A549 (cell line): ENCODE data around the gene IFIT1B. TPM values are rescaled to one million over a fixed set of nuclear protein-coding genes. Genes with fewer than 3 reads are reported as not detected.

Source experiments
- ATAC-seq, 2 experiments: fragments of 200-7000 bp in 1 of 2; fragments of >200 bp in 1 of 2; cut with Nextera tagmentation in 1 of 2; cut with Tn5 transposase in 1 of 2; 3 replicates each; pipeline versions ENCODE4 v1.8.0 to v1.9.1; 2018 to 2020; ENCODE audit warnings: mild to moderate bottlenecking in 1 of 2, moderate library complexity in 1 of 2
- CTCF ChIA-PET: fragments of 300-600 bp; sonication (Branson Sonifier 250); formaldehyde crosslinking; extraction: SDS; loops from one replicate; lab custom pipeline; 2021; ENCODE audit warnings: antibody characterized with exemption, inconsistent platforms; lab: Yijun Ruan, JAX
- POLR2A ChIA-PET: fragments of 350-600 bp; formaldehyde crosslinking; extraction: SDS; loops from one replicate; lab custom pipeline; 2021; ENCODE audit warnings: antibody characterized with exemption, inconsistent platforms; lab: Yijun Ruan, JAX
- DNase-seq, 2 experiments: peaks; one replicate each; pipeline versions ENCODE4 v3.0.0 to v3.0.0-alpha.2; 2011 to 2016; ENCODE audit warnings: low read depth in 1 of 2, low spot score in 1 of 2
- FAIRE-seq: peaks from 2 replicates; lab custom pipeline; 2011; peaks lifted over from hg19 to GRCh38; lab: Jason Lieb, UNC
- H3K27ac ChIP-seq, 2 experiments: fragments of >200 bp; sonication (Bioruptor Twin); formaldehyde crosslinking; 3 replicates each; pipeline ENCODE4 v1.5.1; 2016 to 2017
- H3K4me1 ChIP-seq: fragments of >200 bp; sonication (Bioruptor Twin); formaldehyde crosslinking; 3 replicates; pipeline ENCODE4 v1.6.1; 2016
- H3K4me2 ChIP-seq: fragments of >200 bp; sonication (Bioruptor Twin); formaldehyde crosslinking; 3 replicates; pipeline ENCODE4 v1.6.1; 2016
- H3K4me3 ChIP-seq: fragments of >200 bp; sonication (Bioruptor Twin); formaldehyde crosslinking; 3 replicates; pipeline ENCODE4 v1.5.1; 2016
- H3K9me3 ChIP-seq: fragments of >200 bp; sonication (Bioruptor Twin); formaldehyde crosslinking; 3 replicates; pipeline ENCODE4 v1.6.1; 2016
- CBX2 ChIP-seq: fragments of 200-600 bp; sonication (generic); IDR thresholded peaks from 2 replicates; pipeline ENCODE4 v1.6.1; 2016; ENCODE audit warnings: low read depth, mild to moderate bottlenecking, borderline replicate concordance
- FOXS1 ChIP-seq: fragments of 250-450 bp; sonication (Bioruptor Pico); IDR thresholded peaks from 2 replicates; pipeline ENCODE4 v1.5.0; 2020; ENCODE audit warnings: mild to moderate bottlenecking, moderate library complexity
- HES2 ChIP-seq: fragments of >200 bp; sonication (Bioruptor Twin); formaldehyde crosslinking; IDR thresholded peaks from 2 replicates; pipeline ENCODE4 v1.6.1; 2016
- HOXB13 ChIP-seq: fragments of 250-450 bp; sonication (Bioruptor Pico); IDR thresholded peaks from 2 replicates; pipeline ENCODE4 v1.5.0; 2020; ENCODE audit warnings: low read depth, mild to moderate bottlenecking, moderate library complexity
- MAFK ChIP-seq: fragments of 450-650 bp; IDR thresholded peaks from 2 replicates; pipeline ENCODE4 v1.6.1; 2014; ENCODE audit not compliant: partially characterized antibody
- NFE2L2 ChIP-seq: fragments of 150-350 bp; conservative IDR thresholded peaks from 2 replicates; pipeline ENCODE4 v1.6.1; 2014; ENCODE audit warnings: low read length
- POLR2A ChIP-seq: IDR thresholded peaks from 2 replicates; pipeline ENCODE4 v1.6.1; 2012; ENCODE audit warnings: mild to moderate bottlenecking, low read length
- POLR2AphosphoS2 ChIP-seq: conservative IDR thresholded peaks from 2 replicates; pipeline ENCODE4 v1.6.1; 2012; ENCODE audit warnings: low read length, improper control_type of control experiment, inconsistent platforms
- RAD21 ChIP-seq, 2 experiments: fragments of >200 bp in 1 of 2; sonication (Bioruptor Twin) in 1 of 2; formaldehyde crosslinking in 1 of 2; IDR thresholded peaks in 1 of 2; conservative IDR thresholded peaks in 1 of 2; 2 replicates in 1 of 2; 3 replicates in 1 of 2; pipeline ENCODE4 v1.6.1; 2012 to 2018; ENCODE audit warnings: inconsistent platforms in 1 of 2
- RCOR1 ChIP-seq: fragments of 150-350 bp; IDR thresholded peaks from 2 replicates; pipeline ENCODE4 v1.6.1; 2014; ENCODE audit warnings: antibody characterized with exemption, low read length, low read depth
- REST ChIP-seq: fragments of 200-600 bp; sonication (generic); IDR thresholded peaks from 2 replicates; pipeline ENCODE4 v1.6.1; 2016; ENCODE audit warnings: antibody characterized with exemption, mild to moderate bottlenecking, moderate library complexity
- SMC3 ChIP-seq: fragments of >200 bp; sonication (Bioruptor Twin); formaldehyde crosslinking; IDR thresholded peaks from 3 replicates; pipeline ENCODE4 v1.6.1; 2018; ENCODE audit warnings: inconsistent platforms
- USF2 ChIP-seq: fragments of 450-650 bp; IDR thresholded peaks from 2 replicates; pipeline ENCODE4 v1.6.1; 2014; ENCODE audit warnings: antibody characterized with exemption
- ZNF302 ChIP-seq: fragments of 250-450 bp; sonication (Bioruptor Pico); IDR thresholded peaks from 2 replicates; pipeline ENCODE4 v1.9.0; 2021; ENCODE audit warnings: inconsistent platforms, mild to moderate bottlenecking, moderate library complexity
- ZSCAN20 ChIP-seq: fragments of 250-450 bp; sonication (Bioruptor Pico); IDR thresholded peaks from 2 replicates; pipeline ENCODE4 v1.8.0; 2022; ENCODE audit warnings: mild to moderate bottlenecking, moderate library complexity
- WGBS: methylation state at CpG from one replicate; pipeline ENCODE4 v1.1.6; 2017; ENCODE audit errors: missing lambda C conversion rate; 5-methylcytosine and 5-hydroxymethylcytosine counted together
- polyA plus RNA-seq, 4 experiments: library from polyadenylated mRNA; depleted of rRNA in 3 of 4; stranded (reverse); fragments of >200 nt; fragmentation: RNase III in 1 of 4; extraction: RNeasy Plus Mini Kit Qiagen cat#74134 plus additional on column Dnase treatment in 1 of 4; gene quantifications; 2 replicates in 3 of 4; 3 replicates in 1 of 4; pipeline ENCODE4 v1.2.3, GENCODE V29; 2011 to 2017

IFIT1B gene
- polyA plus RNA-seq, 2 of the 4 experiments (the other 2 are of a cell fraction) = not detected

- POLR2A ChIA-PET = no interaction called here
- CTCF ChIA-PET = interaction anchor here (1.0 to 3.0 kb wide), 2 partner anchors 10 to 31 kb away, joined by 3 to 8 read pairs; no protein-coding TSS in a partner anchor
- ATAC-seq (no peak), DNase-seq (no peak), FAIRE-seq (no peak)
- WGBS = 96% methylated on average over 3 of the region's 3 CpGs
- Histone ChIP-seq H3K27ac (no peak overlapping the region), H3K9me3 (no peaks in the 10 kb centered on the region), H3K4me3 (no peak overlapping the region), H3K4me2 (no peak overlapping the region), H3K4me1 (peaks cover 12% of the 10 kb centered on the region)
- TF ChIP-seq ZSCAN20 (CRISPR knock-in tag) (no peak), MAFK (peak; percentile 91), REST (no peak), RAD21 (conservative IDR thresholded peaks at IDR 0.05 in 1 of 2, IDR thresholded peaks at IDR 0.05 in 1 of 2) (no peak), POLR2AphosphoS2 (no peak), SMC3 (no peak), RCOR1 (no peak), POLR2A (no peak)
Observed at GRCh38 chr10:89338713-89339112, 39.1 kb upstream of the IFIT1B start.

GRCh38 chr10:89339875-89340274 is 38.0 kb upstream of the IFIT1B start:
- H3K4me2 ChIP-seq = no peak overlapping the region
- 84% methylated on average over 4 of the region's 4 CpGs for WGBS
- TF ChIP-seq HES2 (no peak), HOXB13 (CRISPR knock-in tag) (no peak), NFE2L2 (no peak)
- TF ChIP-seq, all 56 proteins: peak for 0
- DNase-seq = no peak
- FAIRE-seq = no peak
- no peak overlapping the region for H3K4me3 ChIP-seq
- ChIA-PET POLR2A (interaction anchor here (2.1 kb wide), 1 partner anchor 12 kb away, joined by 8 read pairs; the partner anchor contains the start of gene IFIT3), CTCF (interaction anchor here (0.7 to 3.0 kb wide), 4 partner anchors 9 to 319 kb away, joined by 3 to 8 read pairs (median 3); no protein-coding TSS in a partner anchor)
- ATAC-seq = no peak
- no peak overlapping the region for H3K27ac ChIP-seq
- H3K9me3 ChIP-seq = no peaks in the 10 kb centered on the region
- peaks cover 10% of the 10 kb centered on the region; the same call in 2 of the 3 replicates for H3K4me1 ChIP-seq

GRCh38 chr10:89341649-89342048 is 36.2 kb upstream of the IFIT1B start:
- peak; percentile 32 for TF ChIP-seq MAFK
- TF ChIP-seq CBX2 = no peak
- Histone ChIP-seq H3K4me3 (no peak overlapping the region), H3K4me2 (peak overlapping the region; percentile 51; the same call in 2 of the 3 replicates), H3K4me1 (peaks cover 21% of the 10 kb centered on the region), H3K9me3 (no peaks in the 10 kb centered on the region), H3K27ac (no peak overlapping the region)
- CTCF ChIA-PET = interaction anchor here (1.1 to 1.8 kb wide), 3 partner anchors 10 to 47 kb away, joined by 3 to 6 read pairs (median 5); no protein-coding TSS in a partner anchor
- WGBS = 79% methylated on average over 3 of the region's 3 CpGs
- DNase-seq = no peak
- no peak for FAIRE-seq
- POLR2A ChIA-PET = interaction anchor here (1.0 to 1.8 kb wide), 2 partner anchors 11 to 14 kb away, joined by 3 to 5 read pairs; partner anchors contain the start of gene IFIT3
- no peak for ATAC-seq

GRCh38 chr10:89342206-89342958 is 35.5 kb upstream of the IFIT1B start:
- Histone ChIP-seq H3K4me2 (peak overlapping the region; percentile 51), H3K4me3 (peak overlapping the region; percentile 24; the same call in 2 of the 3 replicates)
- FAIRE-seq = no peak
- peak; percentile 28 to 81 for DNase-seq
- peak; percentile 75 to 93; a peak in 5 of 6 replicates for ATAC-seq
- CTCF ChIA-PET = interaction anchor here (0.6 to 1.8 kb wide), 5 partner anchors 10 to 70 kb away, joined by 3 to 6 read pairs (median 3); no protein-coding TSS in a partner anchor
- no peak for TF ChIP-seq ZNF302 (CRISPR knock-in tag)
- TF ChIP-seq FOXS1 (CRISPR knock-in tag) = no peak
- TF ChIP-seq USF2 = peak; percentile 55; the same call in 1 of the 2 replicates
- TF ChIP-seq HOXB13 (CRISPR knock-in tag) = no peak
- TF ChIP-seq, all 56 proteins: peak for 1
- POLR2A ChIA-PET = interaction anchor here (1.0 to 1.8 kb wide), 2 partner anchors 10 to 15 kb away, joined by 3 to 5 read pairs; partner anchors contain the start of gene IFIT3
- Histone ChIP-seq H3K4me1 (peaks cover 28% of the 10 kb centered on the region), H3K9me3 (no peaks in the 10 kb centered on the region), H3K27ac (peak overlapping the region; percentile 12 to 57; a peak in 4 of 6 replicates)
- 32% methylated on average over 3 of the region's 3 CpGs for WGBS
